Limb (tissue), 2 donors: ENCODE measurements around the gene TRAF3IP3.

Experiments used
- DNase-seq, 2 donors: peaks; one replicate each; pipeline ENCODE4 v3.0.0-alpha.2; 2016; ENCODE audit errors: extremely low spot score in 2 of 2

Gene TRAF3IP3

GRCh38 chr1:209755926-209756614, at the start of gene TRAF3IP3:
Gene TRAF3IP3, plus strand, starts transcription at chr1:209756053. Its CDS starts 3,987 bp downstream, at chr1:209760040.
- no peak for DNase-seq

- no peak for DNase-seq
Measured at GRCh38 chr1:209706622-209707021, 49.2 kb upstream of the TRAF3IP3 start.

- DNase-seq: no peak
Measured at GRCh38 chr1:209707308-209707707, 48.5 kb upstream of the TRAF3IP3 start.

- no peak for DNase-seq
Measured at GRCh38 chr1:209708297-209708696, 47.6 kb upstream of the TRAF3IP3 start.

GRCh38 chr1:209710093-209710492, 45.8 kb upstream of the TRAF3IP3 start:
- DNase-seq: no peak

- DNase-seq: no peak
Measured at GRCh38 chr1:209710847-209711246, 45.0 kb upstream of the TRAF3IP3 start.

GRCh38 chr1:209714338-209714737, 41.5 kb upstream of the TRAF3IP3 start:
- DNase-seq: no peak

GRCh38 chr1:209715314-209715713, 40.5 kb upstream of the TRAF3IP3 start:
- no peak for DNase-seq

GRCh38 chr1:209717818-209718217, 38.0 kb upstream of the TRAF3IP3 start:
- DNase-seq: no peak

GRCh38 chr1:209720326-209720725, 35.5 kb upstream of the TRAF3IP3 start:
- DNase-seq: no peak

- DNase-seq: no peak
Measured at GRCh38 chr1:209720826-209721225, 35.0 kb upstream of the TRAF3IP3 start.

- no peak for DNase-seq
Measured at GRCh38 chr1:209721323-209721722, 34.5 kb upstream of the TRAF3IP3 start.

- DNase-seq: no peak
Measured at GRCh38 chr1:209723265-209723664, 32.6 kb upstream of the TRAF3IP3 start.

GRCh38 chr1:209723756-209724693, 31.8 kb upstream of the TRAF3IP3 start:
- DNase-seq: no peak

- no peak for DNase-seq
Measured at GRCh38 chr1:209727286-209727685, 28.6 kb upstream of the TRAF3IP3 start.

GRCh38 chr1:209727785-209728184, 28.1 kb upstream of the TRAF3IP3 start:
- no peak for DNase-seq

- DNase-seq: no peak
Measured at GRCh38 chr1:209728466-209728865, 27.4 kb upstream of the TRAF3IP3 start.

- DNase-seq: no peak
Measured at GRCh38 chr1:209729436-209729835, 26.4 kb upstream of the TRAF3IP3 start.

- DNase-seq: no peak
Measured at GRCh38 chr1:209732725-209733124, 23.1 kb upstream of the TRAF3IP3 start.

- no peak for DNase-seq
Measured at GRCh38 chr1:209733409-209734192, 22.3 kb upstream of the TRAF3IP3 start.

- no peak for DNase-seq
Measured at GRCh38 chr1:209736490-209737117, 19.2 kb upstream of the TRAF3IP3 start.
